Endothelial cell of umbilical vein (primary cell): ENCODE measurements around the gene C17orf67.

Experiments used
- CTCF ChIP-seq, 2 donors: IDR thresholded peaks; 1 replicate in 1 of 2; 2 replicates in 1 of 2; pipeline ENCODE4 v1.5.1; 2011; ENCODE audit warnings: low read length in 2 of 2, mild to moderate bottlenecking in 2 of 2, moderate library complexity in 2 of 2, control low read depth in 1 of 2, inconsistent platforms in 1 of 2, low read depth in 1 of 2; ENCODE audit not compliant: insufficient read depth in 1 of 2; ENCODE audit errors: extremely low read depth in 1 of 2
- EZH2 ChIP-seq: IDR thresholded peaks from 2 replicates; pipeline ENCODE4 v1.6.1; 2012; ENCODE audit warnings: borderline replicate concordance, low read depth, mild to moderate bottlenecking, moderate library complexity, low read length, inconsistent platforms; ENCODE audit not compliant: severe bottlenecking
- GATA2 ChIP-seq: IDR thresholded peaks from 2 replicates; pipeline ENCODE4 v1.7.0; 2011; ENCODE audit warnings: low read depth, mild to moderate bottlenecking, moderate library complexity, mixed read lengths, low read length; ENCODE audit not compliant: insufficient read length, insufficient read depth
- JUN ChIP-seq: IDR thresholded peaks from 2 replicates; pipeline ENCODE4 v1.6.1; 2011; ENCODE audit warnings: borderline replicate concordance, low read depth; ENCODE audit not compliant: insufficient read length, insufficient read depth
- MAX ChIP-seq: IDR thresholded peaks from 2 replicates; pipeline ENCODE4 v1.6.1; 2011; ENCODE audit not compliant: insufficient read depth, insufficient read length
- MYC ChIP-seq: IDR thresholded peaks from one replicate; pipeline ENCODE4 v1.6.1; 2011; ENCODE audit warnings: mild to moderate bottlenecking, low read depth, low read length
- POLR2A ChIP-seq: IDR thresholded peaks from 2 replicates; pipeline ENCODE4 v1.6.1; 2012; ENCODE audit warnings: low read depth, mild to moderate bottlenecking, control low read depth, low read length
- POLR2AphosphoS5 ChIP-seq: IDR thresholded peaks from 2 replicates; pipeline ENCODE4 v1.6.1; 2012; ENCODE audit warnings: low read depth, mild to moderate bottlenecking, control low read depth, low read length, moderate library complexity; ENCODE audit not compliant: insufficient read depth

DNA sequence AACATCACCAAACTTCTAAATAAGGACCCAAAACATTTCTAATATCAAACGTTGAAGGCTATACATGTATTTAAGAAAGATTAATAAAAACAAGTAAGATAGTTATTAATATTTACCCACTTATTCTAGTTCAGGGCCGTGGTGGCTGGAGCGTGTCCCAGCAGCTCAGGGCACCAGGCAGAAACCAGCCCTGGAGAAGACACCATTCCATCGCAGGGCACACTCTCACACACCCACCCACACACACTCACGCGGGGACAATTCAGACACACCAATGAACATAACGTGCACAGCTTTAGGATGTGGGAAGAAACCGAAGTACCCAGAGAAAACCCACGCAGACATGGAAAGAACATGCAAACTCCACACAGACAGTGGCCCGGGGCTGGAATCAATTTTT is 13.5 kb downstream of the C17orf67 start:
- no peak for TF ChIP-seq CTCF (IDR thresholded peaks at IDR 0.05; ENCODE audit: extremely low read depth in 1 of 2, insufficient read depth in 1 of 2, low read depth in 1 of 2, low read length in 2 of 2)
- TF ChIP-seq POLR2A, result no peak
- TF ChIP-seq JUN, result no peak
- no peak for TF ChIP-seq POLR2AphosphoS5
- TF ChIP-seq EZH2, result no peak
- no peak for TF ChIP-seq MAX
- no peak for TF ChIP-seq MYC
- TF ChIP-seq GATA2, result no peak
